Prostate gland (tissue), 2 donors: ENCODE data around the gene SPATA18.

ENCODE experiments used
- POLR2A ChIP-seq: fragments of 450-650 bp; IDR thresholded peaks from one replicate; pipeline ENCODE4 v1.6.1; 2016; ENCODE audit warnings: antibody characterized with exemption, mild to moderate bottlenecking
- POLR2AphosphoS5 ChIP-seq: sonication (generic); formaldehyde crosslinking; IDR thresholded peaks from one replicate; pipeline ENCODE4 v1.6.1; 2017; ENCODE audit warnings: antibody characterized with exemption
- TF ChIP-seq, protein P1 (sequence below), 4 experiments: fragments of 200-600 bp in 2 of 4; fragments of 450-650 bp in 2 of 4; sonication (generic) in 2 of 4; IDR thresholded peaks; 1 replicate in 3 of 4; 2 replicates in 1 of 4; pipeline ENCODE4 v1.5.1; 2016 to 2019; ENCODE audit warnings: antibody characterized with exemption in 4 of 4, mild to moderate bottlenecking in 2 of 4, moderate library complexity in 2 of 4

DNA sequence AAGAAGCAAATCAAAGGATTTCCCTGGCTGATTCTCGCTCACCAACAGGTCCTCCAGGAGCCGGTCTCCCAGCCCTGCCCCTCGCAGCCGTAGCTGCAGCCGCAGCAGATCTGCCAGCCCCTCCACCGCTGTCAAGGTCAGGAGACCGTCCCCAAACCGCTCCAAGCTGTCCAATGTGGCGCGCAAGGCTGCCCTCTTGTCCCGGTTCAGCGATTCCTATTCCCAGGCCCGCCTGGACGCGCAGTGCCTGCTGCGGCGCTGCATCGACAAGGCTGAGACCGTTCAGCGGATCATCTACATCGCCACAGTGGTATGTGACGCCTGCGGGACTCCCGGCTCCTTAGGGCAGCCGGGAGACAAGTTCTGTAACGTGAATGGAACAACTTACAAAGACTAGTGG lies 25.6 kb downstream of the SPATA18 start:
- TF ChIP-seq, protein P1, sequence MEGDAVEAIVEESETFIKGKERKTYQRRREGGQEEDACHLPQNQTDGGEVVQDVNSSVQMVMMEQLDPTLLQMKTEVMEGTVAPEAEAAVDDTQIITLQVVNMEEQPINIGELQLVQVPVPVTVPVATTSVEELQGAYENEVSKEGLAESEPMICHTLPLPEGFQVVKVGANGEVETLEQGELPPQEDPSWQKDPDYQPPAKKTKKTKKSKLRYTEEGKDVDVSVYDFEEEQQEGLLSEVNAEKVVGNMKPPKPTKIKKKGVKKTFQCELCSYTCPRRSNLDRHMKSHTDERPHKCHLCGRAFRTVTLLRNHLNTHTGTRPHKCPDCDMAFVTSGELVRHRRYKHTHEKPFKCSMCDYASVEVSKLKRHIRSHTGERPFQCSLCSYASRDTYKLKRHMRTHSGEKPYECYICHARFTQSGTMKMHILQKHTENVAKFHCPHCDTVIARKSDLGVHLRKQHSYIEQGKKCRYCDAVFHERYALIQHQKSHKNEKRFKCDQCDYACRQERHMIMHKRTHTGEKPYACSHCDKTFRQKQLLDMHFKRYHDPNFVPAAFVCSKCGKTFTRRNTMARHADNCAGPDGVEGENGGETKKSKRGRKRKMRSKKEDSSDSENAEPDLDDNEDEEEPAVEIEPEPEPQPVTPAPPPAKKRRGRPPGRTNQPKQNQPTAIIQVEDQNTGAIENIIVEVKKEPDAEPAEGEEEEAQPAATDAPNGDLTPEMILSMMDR (IDR thresholded peaks at IDR 0.05): no peak
- TF ChIP-seq POLR2AphosphoS5 (no peak), POLR2A (no peak)
